Activated T-cell treated with anti-CD3 and anti-CD28 coated beads for 1 hour (primary cell): Measurements from ENCODE around the gene NECTIN1.

ENCODE experiments used
- DNase-seq: peaks from one replicate; pipeline ENCODE4 v3.0.0-alpha.2; 2020; ENCODE audit warnings: low read depth

The NECTIN1 gene

DNA sequence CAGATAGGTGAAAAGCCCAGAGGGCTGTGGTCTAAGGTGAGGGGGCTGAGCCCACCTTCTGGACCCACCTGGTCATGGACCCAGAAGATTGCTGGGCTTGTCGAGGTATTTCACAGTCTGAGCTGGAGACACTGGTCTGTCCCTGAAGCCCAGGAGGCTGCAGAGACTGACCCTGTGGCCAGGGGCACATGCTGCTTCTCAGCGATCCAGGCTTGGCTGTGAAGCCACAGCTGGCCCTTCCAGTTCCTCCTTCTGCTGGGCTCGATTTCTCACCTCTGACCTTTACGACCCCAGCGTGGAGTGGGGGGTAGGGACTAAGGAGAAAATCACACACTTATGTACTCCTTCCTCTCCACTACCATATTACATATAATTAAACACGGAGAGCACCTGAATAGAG, 88.5 kb downstream of the NECTIN1 start:
- DNase-seq, result no peak

DNA sequence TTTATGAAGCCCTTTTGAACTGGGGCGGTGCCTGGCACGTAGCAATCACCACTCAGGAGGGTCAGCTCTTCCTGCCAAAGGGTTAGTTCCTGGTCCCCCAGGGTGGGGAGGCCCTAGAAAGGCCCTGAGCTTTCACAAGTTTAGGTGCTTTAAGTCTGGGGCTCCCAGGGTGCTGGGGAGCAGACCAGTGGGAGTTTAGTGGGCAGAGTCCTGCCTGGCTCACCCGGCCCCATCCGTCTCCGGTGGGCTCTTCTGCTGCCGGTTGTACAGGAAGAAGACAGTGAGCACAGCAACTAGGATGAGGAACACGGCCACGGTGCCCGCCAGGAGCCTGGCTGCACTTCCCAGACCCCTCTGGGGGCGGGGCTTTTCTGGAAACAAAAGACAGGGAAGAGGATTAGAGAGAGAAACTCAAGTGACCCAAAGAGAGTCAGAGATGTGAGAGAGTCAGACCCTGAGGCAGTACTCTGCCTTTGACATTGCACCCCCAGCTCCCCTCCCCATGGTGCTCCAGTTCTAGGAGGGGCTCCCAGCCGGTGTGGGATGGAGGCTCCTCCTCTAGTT, 89.3 kb downstream of the NECTIN1 start:
- DNase-seq, result no peak

DNA sequence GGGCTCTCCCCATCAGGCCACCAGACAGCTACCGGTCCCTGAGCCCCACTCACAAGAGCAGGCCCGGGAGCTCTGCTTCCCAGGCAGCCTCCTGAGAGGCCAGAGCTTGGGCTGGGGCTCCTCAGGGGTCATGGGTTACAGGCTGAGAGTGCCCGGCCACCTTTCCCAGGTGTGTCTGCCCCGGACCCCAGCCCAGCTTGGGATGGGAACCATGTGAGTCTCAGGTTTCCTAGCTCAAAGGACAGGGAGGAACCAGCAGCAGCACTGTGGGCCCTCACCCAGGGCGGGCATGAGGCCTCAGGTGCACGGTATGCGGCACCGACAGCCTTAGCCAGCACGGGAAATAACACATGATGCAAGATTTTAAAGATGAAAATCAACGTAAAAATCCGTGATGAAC, 90.1 kb downstream of the NECTIN1 start:
- DNase-seq, result no peak

DNA sequence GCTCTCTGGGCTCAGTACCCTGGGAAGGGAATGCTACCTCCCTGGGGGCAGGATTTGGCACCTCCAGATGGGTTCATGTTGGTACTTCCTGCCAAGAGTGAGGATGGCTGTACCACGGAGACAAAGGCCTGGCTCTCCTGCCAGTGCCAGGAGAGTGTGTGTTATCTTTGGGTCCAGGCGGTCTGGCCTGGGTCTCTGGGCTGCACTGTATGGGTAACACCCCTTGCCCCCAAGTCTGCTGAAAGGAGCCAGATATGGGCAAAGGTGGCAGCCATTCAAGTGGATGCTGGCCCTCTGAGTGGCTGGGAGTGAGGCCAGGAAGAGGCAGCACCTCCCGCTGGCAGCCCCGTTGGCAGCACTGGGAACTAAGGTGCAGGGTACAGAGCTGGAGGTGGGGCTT, 91.5 kb downstream of the NECTIN1 start:
- no peak for DNase-seq

DNA sequence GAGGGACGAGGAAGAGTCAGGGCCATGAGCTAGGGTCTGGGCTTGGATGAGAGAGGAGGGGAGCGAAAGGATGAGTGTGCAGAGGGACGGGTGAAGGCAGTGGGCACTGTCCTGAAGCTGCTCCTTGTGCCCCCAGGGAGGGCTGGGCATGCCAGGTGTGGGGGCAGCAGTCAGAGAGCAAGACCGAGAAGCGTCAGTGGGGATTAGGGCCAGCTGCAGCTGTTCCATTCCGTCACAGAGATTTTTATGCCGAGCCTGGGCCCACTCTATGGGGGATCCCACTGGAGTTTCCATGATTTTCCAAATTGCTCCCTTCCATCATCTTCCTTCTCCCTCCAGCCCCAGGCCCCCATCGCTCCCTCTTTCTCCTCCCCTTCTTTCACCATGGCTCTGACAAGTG, 93.2 kb downstream of the NECTIN1 start:
- no peak for DNase-seq

DNA sequence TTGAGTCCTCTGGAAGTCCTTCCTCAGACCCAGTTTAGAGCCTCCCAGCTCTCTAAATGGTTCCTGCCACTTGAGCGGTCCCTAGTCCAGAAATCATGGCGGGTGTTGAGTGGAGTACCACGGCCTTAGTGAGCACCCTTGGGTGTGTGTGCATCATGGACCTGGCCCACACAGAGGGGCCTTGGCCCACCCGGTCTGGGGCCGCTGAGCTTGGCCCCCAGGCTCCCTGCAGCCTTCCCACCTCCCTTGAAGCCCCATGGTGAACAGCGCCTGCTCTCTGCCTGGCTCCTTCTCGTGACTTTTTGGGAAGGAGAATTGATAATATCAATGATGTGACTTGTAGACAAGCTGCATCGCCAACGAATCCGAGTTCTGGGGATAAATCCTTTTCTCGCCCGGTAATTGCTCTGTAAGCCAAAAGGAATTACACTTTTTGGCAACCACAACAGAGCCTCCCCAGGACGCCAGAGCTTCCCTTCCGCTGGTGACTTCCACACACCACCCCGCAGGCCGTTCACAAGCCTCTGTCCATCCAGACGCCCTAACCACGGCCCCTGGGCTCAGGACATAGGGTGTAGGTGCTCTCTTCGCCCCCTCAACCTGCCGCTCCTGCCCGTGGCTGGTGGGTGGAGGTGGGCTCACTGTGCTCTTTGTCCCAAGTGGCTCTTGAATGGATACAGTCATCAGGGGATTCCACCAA, 93.8 kb downstream of the NECTIN1 start:
- no peak for DNase-seq

DNA sequence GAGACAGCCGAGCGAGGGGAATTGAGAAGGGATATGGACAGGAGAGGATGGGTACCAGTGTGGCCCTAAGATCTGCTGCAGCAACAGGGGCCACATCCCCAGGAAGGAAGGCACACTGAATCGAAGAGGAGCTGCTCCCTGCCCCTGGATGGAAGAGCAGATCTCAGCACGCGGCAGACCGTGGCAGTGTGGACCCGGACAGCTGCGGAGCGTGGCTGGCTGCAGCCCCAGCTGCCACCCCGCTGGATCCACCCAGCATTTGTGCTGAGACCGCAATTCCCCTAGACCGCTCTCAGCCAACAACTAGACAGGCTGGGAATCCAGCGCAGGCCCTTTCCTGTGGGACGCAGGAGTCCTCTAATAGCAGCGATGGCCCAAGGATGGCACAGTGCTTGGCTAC, 94.7 kb downstream of the NECTIN1 start:
- no peak for DNase-seq

DNA sequence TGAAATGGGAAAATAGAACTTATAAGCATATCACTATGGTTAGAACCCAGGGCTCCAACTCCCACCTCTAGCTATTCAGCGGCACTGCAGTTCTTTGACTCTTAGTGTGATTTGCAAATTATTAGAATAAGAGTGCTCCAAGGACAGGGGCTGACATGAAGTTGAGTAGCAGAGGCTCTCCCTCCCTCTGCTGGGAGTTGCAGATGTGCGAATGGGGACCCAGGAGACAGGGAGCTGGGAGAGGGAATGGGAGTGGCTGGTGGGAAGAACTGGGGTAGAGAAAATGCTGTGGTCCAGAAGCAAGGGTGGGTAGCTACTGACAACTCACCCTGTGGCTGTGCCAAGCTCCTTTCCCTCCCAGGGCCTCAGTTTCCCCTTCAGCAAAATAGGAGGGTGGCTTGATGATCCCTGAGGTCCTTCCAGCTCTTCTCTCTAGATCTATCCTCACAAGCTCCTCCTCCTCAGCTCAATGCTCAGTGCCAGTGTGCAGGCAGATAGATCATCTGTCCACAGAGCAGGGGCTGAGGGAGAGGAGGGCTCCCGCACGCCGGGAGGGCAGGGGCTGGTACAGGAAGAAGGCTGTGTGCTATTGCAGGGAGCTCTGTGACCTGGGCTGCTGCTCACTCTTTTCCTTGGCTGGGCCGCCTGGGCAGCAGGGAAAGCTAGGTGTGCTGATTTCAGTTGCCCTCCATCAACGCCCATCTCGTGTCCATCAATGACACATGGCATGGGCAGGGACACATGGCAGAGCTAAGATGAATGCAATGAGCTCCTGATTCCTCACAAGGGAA, 99.0 kb downstream of the NECTIN1 start:
- DNase-seq, result no peak

DNA sequence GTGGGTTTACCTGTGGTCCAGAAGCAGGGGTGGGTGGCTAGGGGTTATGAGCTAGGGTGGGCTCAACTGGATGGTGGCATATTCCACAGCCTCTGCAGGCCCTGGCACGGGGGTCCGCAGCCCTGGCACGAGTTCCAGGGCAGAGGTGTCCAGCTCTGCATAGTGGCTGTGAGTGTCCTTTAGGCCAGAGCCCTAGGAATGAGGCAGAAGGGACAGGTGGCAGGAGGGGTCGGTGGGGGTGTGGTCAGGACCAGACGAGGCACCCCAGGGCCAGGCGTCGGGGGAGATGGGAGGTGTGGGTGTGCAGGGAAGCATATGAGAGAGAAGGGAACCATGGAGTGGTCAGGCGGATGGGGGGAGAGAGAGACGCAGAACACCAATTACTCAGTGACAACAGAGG, 99.9 kb downstream of the NECTIN1 start:
- no peak for DNase-seq

DNA sequence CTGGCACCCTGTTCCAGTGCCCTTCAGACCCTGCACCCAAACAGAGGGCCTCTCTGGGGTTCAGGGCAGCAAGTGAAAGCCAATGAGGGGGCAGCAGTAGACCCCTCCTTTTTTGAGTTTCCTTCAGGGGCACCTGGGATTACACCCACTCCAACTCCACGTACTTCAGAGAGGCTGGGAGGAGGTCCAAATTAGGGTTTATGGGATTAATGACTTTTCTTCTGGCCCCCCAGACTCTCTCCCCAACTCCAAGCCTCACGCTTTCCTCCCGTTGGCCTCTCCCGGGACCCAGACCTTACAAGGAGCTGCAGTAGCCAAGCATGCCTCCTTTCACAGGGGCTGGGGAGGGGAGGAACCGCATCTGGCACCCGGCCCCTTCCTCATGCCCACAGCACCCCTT, 101.7 kb downstream of the NECTIN1 start:
- no peak for DNase-seq

DNA sequence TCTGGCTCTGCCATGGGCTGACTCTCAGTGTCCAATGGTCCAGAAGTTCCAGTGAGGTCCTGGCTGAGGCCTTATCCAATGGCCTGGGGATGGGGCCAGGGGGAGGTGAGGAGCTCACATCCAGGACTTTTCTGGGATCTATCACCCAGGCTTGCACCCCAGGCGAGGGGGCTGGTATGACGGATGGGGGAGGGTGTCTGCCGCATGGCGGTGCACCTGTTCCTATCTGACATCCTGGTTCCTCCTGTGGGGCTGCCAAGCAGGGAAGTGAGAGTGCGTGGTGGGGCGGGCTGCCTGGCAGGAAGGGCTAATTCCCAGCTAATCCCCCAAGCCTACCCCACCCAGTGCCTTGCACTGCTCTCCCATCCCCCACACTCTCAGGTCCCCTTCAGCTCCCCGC, 102.1 kb downstream of the NECTIN1 start:
- no peak for DNase-seq

DNA sequence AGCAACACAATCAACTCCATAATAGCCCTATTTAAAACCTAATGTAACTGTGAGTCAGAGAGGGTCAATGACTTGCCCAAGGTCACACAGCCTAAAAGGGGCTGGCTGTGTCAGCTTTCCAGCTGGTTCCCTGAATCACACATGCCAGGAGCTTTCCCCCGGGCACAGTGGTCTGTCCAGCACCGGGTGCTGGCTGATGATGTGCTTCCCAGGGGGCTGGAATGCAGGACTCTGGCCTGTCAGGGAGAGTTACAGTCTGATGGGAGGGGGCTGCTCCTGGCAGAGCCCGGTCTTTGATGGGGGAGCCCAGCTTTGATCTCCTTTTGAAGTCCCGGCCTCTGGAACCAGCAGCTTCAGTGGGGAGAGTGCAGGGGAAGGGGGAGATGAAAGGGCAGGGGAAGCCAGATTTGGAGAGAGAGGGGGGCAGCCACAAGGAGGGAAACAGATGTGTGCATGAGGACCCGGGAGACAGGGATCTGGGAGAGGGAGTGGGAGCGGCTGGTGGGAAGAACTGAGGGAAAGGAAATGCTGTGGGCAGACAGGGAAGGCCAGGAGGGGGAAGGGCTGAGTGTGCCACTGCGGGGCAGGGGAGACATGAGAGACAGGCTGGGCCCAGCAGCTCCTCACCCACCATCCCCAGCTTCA, 102.7 kb downstream of the NECTIN1 start:
- DNase-seq, result no peak

DNA sequence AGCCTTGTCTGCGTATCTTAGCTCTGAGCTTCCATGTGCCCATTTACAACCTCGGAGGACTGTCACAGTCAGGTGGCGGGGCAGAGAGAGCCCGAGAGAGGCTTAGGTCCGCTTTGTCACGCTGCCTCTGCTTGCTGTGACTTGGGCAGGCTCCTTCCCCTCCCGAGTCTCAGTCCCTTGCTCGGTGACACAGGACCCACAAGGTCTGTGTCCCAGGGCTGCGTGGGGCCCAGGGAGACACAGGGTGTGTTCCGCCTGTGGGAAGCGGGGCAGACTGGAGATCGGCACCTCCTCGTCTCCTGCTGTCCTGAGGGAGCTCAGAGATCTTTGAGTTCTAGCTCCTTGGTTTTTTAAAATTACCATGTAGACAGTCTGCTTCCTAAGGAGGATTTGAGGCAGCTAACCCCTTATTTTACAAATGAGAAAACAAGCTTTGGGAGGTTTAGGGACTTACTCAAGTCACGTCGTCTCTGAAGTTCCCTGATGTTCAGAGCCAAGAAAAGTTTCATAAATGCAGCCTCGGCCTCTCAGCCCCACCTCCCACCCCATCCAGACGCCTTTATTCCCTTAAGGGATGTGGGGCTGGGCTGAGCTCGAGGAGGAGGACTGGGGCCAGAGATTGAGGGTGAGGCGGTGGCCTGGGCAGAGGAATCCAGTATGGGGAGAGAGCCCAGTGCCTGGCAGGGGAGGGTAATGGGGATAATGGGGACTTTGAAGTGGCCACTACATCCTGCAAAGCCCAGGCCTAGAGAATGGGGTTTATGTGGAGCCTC, 103.6 kb downstream of the NECTIN1 start:
- DNase-seq, result no peak

DNA sequence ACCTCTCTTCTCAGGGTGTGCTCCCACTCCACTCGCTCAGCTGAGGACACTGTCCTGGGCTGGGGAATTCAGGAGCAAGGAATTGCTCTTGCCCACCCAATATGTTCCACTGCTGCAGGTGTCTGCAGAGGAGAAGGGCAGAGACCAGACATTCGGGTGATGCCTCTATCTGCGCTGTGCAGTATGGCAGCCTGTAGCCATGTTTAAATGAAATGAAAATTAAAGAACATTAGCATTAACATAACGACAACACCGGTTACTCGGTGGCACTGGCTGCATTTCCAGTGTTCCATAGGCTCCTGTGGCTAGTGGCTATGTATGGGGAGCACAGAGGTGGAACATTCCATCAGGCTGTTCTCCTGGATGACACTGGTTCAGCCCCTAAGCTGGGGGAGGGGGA, 104.4 kb downstream of the NECTIN1 start:
- no peak for DNase-seq

DNA sequence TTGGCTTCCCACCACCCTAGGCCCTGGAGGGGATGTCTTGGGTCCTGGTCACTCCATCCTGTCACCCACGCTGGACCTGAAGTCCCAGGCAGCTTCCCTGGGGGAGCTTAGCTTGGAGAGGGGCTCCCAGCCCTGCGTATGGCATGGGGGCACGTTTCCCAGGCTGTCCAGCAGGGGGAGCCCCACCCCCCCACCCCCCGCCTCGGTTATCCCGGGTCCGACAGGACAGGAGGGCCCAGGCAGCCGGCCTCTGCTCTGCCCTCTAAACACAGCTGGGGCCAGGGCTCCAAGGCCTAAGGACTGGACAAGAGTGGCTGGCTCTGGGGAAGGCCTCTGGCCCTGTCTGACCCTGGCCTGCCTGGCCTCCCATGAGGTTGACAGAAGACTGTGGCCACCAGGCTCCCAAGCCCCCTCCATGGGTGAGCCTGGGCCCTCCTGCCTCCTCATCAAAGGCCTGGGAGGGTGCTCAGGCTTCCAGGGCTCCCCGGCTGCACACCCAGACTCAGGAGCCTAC, 104.8 kb downstream of the NECTIN1 start:
- DNase-seq, result no peak

DNA sequence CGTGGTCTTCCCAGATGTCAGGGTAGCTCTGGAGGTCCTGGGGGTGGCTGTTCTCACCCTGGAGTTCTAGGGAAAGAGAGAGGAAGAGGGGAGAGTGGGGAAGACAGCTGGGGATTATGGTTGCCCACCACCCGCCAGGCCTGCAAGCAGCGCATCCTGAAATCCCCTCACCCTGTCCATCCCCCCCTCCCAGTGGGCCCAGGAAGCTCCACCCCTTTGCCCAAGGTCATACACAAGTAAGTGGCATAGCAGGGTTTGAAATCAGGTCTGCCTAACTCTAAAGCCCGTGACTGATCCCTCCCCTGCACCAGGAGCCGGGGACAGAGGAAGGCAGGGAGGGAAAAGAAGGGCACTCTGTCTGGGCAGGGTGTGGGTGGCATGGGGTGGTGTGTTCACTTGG, 105.3 kb downstream of the NECTIN1 start:
- DNase-seq, result no peak

DNA sequence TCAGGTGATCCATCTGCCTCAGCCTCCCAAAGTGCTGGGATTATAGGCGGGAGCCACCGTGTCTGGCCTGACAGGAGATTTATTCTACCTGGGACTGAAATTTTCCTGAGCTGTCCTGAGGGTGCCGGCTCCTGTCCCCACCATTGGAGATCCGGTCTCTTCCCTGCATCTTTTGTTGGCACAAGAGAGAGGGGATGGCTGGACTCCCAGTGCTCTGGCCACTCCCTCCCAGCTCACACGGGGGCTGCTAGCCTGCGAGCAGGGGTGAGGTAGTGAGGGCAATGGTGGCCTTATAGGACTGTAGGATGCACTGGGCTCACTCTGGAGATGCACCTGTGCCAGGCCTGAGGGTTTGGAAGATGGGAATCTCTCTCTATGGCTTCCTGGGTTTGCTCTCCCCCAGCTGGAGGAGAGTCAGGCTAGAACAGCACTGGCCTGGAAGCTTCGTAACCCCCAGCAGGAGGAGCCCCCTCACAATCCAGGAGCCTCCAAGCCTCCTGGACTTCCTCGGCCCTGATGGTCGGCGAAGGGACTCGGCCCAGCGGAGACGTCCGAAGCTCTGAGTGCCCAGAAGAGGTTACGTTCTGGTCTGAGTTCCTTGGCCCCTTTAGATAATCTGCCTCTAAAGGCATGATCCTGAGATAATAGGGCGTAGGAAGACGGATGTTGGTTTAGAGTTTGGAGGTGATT, 106.4 kb downstream of the NECTIN1 start:
- DNase-seq, result no peak

DNA sequence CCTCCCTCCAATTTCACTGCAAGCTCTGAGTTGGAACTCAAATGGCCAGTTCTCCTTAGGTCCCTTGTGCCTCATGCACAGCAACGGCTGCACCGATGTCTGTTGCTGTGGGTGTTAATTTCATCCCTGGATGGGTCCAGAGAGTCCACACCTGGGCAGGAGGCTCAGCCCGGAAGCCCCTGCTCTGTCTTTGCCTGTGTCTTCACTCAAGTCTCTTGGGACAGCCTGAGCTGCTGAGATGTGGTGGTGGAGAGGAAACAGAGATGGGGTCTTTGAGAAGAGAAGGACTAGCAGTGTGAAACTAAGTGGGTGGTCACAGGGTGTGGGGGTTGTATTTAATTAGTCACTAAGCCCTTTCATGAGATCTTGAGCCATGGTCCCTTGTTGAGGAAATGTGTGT, 109.3 kb downstream of the NECTIN1 start:
- DNase-seq, result no peak

DNA sequence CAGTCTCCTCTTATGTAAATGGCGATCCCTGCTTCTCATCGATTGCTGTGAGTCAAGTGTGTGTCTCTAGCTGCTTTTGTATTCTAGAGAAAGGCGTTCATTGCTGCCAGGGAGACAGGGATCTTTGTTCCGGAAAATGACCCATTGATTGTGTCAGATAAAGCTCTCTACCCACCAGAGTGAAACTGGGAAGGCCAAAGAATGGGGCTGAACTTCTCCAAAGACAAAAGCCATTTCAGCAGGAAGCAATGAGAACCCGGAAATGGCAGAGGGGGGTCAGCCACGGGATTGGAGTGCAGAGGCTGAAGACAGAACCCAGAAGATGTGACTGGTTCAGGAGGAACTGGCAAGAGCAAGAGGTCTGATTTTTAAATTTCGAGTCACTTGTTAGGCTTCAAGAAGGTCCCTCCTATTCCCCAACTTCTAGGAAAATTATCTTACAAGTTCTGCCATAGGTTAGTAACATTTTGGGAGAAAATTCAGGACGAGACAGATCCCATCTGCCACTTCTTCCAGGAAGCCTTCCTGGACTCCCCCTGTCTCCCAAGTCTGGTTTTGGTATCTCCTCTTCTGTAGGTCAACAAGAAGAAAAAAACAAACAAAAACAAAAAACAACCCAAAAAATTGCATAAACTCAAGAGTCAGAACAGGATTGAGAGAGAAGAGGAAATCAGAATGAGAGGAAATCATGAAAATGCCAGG, 110.6 kb downstream of the NECTIN1 start:
- no peak for DNase-seq

DNA sequence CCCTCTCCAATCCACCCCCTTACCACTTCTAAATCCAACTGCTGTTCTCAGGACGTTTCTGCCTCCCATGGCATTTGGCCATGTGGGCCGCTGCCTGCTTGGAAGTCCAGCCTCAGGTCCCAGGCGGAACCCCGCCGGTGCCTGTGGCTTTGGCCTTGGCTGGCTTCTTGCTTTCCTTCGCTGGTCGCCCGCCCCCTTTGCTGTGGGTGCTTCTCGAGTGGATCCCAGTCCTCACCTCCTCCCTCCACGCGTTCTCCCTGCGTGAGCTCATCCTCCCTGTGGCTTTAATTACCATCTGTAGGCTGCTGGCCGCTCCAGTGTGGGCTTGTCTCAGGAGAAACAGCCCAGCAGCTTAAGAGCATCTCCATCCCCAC, 111.7 kb downstream of the NECTIN1 start:
- DNase-seq, result no peak
